Activated T-cell treated with anti-CD3 and anti-CD28 coated beads for 1 hour (primary cell): ENCODE data around the gene CIB4.

Source experiments
- DNase-seq: peaks from one replicate; pipeline ENCODE4 v3.0.0-alpha.2; 2020; ENCODE audit warnings: low read depth

CIB4 gene

GRCh38 chr2:26606847-26607190, 34.3 kb downstream of the CIB4 start:
- DNase-seq: no peak

- DNase-seq: no peak
Measured at GRCh38 chr2:26605999-26606846, 34.9 kb downstream of the CIB4 start.

GRCh38 chr2:26605195-26605998, 35.8 kb downstream of the CIB4 start:
- no peak for DNase-seq

GRCh38 chr2:26602575-26602974, 38.6 kb downstream of the CIB4 start:
- DNase-seq: no peak

- DNase-seq: no peak
Measured at GRCh38 chr2:26599387-26599786, 41.8 kb downstream of the CIB4 start.

- no peak for DNase-seq
Measured at GRCh38 chr2:26598996-26599373, 42.2 kb downstream of the CIB4 start.

- DNase-seq: no peak
Measured at GRCh38 chr2:26598336-26598995, 42.7 kb downstream of the CIB4 start.

GRCh38 chr2:26597197-26597596, 44.0 kb downstream of the CIB4 start:
- no peak for DNase-seq

GRCh38 chr2:26595146-26595545, 46.0 kb downstream of the CIB4 start:
- no peak for DNase-seq

- DNase-seq: no peak
Measured at GRCh38 chr2:26591619-26592505, 49.3 kb downstream of the CIB4 start.

GRCh38 chr2:26590980-26591618, 50.1 kb downstream of the CIB4 start:
- no peak for DNase-seq

- DNase-seq: no peak
Measured at GRCh38 chr2:26590508-26590907, 50.7 kb downstream of the CIB4 start.

- DNase-seq: no peak
Measured at GRCh38 chr2:26588576-26588975, 52.6 kb downstream of the CIB4 start.

- DNase-seq: no peak
Measured at GRCh38 chr2:26587994-26588393, 53.2 kb downstream of the CIB4 start.

- DNase-seq: no peak
Measured at GRCh38 chr2:26585966-26586365, 55.2 kb downstream of the CIB4 start.

GRCh38 chr2:26585100-26585499, 56.1 kb downstream of the CIB4 start:
- DNase-seq: no peak

- DNase-seq: no peak
Measured at GRCh38 chr2:26584656-26585055, 56.5 kb downstream of the CIB4 start.

- no peak for DNase-seq
Measured at GRCh38 chr2:26584191-26584590, 57.0 kb downstream of the CIB4 start.

- no peak for DNase-seq
Measured at GRCh38 chr2:26583381-26583911, 57.7 kb downstream of the CIB4 start.

- DNase-seq: no peak
Measured at GRCh38 chr2:26582890-26583289, 58.3 kb downstream of the CIB4 start.
